SU-DHL-6 (cell line): ENCODE measurements around the gene RAD51B.
A peak's percentile ranks its signal among the peaks of the same experiment; 100 is the strongest.

Experiments used
- H2AFZ ChIP-seq: fragments of 200-600 bp; sonication (generic); 2 replicates; pipeline ENCODE4 v1.6.1; 2014; ENCODE audit warnings: low read depth, mild to moderate bottlenecking, moderate library complexity, mixed read lengths, antibody characterized with exemption, low read length; ENCODE audit not compliant: severe bottlenecking
- H3F3A ChIP-seq: fragments of 200-600 bp; shearing (Covaris generic); 2 replicates; pipeline ENCODE4 v1.6.0; 2016; ENCODE audit warnings: antibody characterized with exemption, mild to moderate bottlenecking; ENCODE audit not compliant: insufficient read depth
- H3K27ac ChIP-seq: fragments of 200-600 bp; sonication (generic); 2 replicates; pipeline ENCODE4 v1.5.1; 2016; ENCODE audit warnings: low read depth, mild to moderate bottlenecking, low read length, moderate library complexity, mixed read lengths
- H3K27me3 ChIP-seq: fragments of 200-600 bp; sonication (generic), shearing (Covaris generic); 2 replicates; pipeline ENCODE4 v1.6.0; 2014; ENCODE audit warnings: mild to moderate bottlenecking, low read length
- H3K36me3 ChIP-seq: fragments of 200-600 bp; sonication (generic); 2 replicates; pipeline ENCODE4 v1.6.1; 2014; ENCODE audit warnings: mild to moderate bottlenecking, low read length, mixed read lengths
- H3K4me2 ChIP-seq: fragments of 300-600, 200-600 bp; shearing (Covaris generic), sonication (generic); 2 replicates; pipeline ENCODE4 v1.6.0; 2014; ENCODE audit warnings: low read length, low read depth, mild to moderate bottlenecking; ENCODE audit not compliant: poor library complexity, severe bottlenecking
- H3K4me3 ChIP-seq: fragments of 200-600 bp; sonication (generic); 2 replicates; pipeline ENCODE4 v1.5.1; 2014; ENCODE audit warnings: antibody characterized with exemption, low read length, mild to moderate bottlenecking, mixed read lengths; ENCODE audit not compliant: insufficient read depth, poor library complexity, severe bottlenecking
- H3K79me2 ChIP-seq: fragments of 200-600 bp; sonication (generic); 2 replicates; pipeline ENCODE4 v1.6.1; 2014; ENCODE audit warnings: mild to moderate bottlenecking, low read length, moderate library complexity; ENCODE audit not compliant: insufficient read depth
- H3K9ac ChIP-seq: fragments of 200-600 bp; sonication (generic); 2 replicates; pipeline ENCODE4 v1.7.0; 2014; ENCODE audit warnings: mild to moderate bottlenecking, low read length
- H3K9me2 ChIP-seq: fragments of 200-600 bp; sonication (generic); replicated peaks from 2 replicates; pipeline ENCODE4 v1.6.1; 2014; ENCODE audit warnings: low read length; ENCODE audit not compliant: insufficient read depth
- H3K9me3 ChIP-seq: fragments of 200-600 bp; sonication (generic); 2 replicates; pipeline ENCODE4 v1.6.1; 2014; ENCODE audit warnings: low read length, mixed read lengths; ENCODE audit not compliant: insufficient read depth
- H4K20me1 ChIP-seq: fragments of 200-600 bp; sonication (generic); 2 replicates; pipeline ENCODE4 v1.6.1; 2014; ENCODE audit warnings: low read depth, mild to moderate bottlenecking, antibody characterized with exemption, low read length, moderate library complexity, mixed read lengths
- CTCF ChIP-seq: fragments of 200-600 bp; sonication (generic); IDR thresholded peaks from one replicate; pipeline ENCODE4 v1.5.1; 2017; ENCODE audit warnings: antibody characterized with exemption, mild to moderate bottlenecking, low read length, moderate library complexity; ENCODE audit not compliant: insufficient read depth, poor library complexity, severe bottlenecking
- EZH2phosphoT487 ChIP-seq: fragments of 200-600 bp; sonication (generic), shearing (Covaris generic); conservative IDR thresholded peaks from 2 replicates; pipeline ENCODE4 v1.6.1; 2018; ENCODE audit warnings: mild to moderate bottlenecking, antibody characterized with exemption, low read length, moderate library complexity, mixed read lengths

RAD51B gene

DNA sequence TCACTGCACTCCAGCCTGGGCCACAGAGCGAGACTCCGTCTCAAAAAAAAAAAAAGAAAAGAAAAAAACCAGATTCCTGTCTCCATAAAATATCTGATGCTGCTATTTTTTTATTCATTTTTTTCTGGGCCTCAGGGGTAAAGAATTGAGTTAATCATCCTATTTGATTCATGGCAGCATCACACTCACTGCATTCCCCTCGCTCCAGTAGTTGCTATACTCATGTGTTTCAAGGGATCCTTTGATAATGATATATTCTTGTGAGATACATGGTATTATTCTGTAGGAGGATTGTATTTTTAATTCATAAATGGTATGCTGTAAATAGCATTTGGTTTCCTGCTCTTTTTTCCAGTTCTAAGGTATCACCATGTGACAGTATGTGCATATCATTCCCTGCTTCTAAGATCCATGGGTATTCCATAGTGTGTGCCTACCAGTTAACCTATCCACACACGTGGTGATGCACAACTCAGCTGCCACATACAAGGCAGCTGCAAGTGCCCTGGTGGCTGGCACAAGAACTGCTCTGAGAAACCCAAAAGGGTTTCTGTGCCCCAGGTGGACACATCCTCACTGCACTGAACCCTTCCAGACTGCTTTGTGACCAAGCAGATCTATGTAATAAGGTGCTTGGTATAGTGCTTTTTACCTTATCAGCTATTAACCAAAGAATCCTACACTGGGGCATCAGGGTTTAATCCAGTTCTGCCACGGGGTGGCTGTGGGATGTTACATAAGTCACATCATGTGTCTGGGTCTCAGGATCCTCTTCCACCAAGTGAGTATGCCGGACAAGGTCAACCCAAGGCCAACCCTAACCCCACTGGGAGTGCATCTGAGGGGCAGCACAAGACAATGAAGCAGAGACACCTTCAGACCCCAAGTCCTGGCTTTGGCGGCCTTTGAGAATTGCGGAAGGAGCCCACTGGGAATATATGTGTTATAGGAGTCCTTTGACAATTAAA, 898.7 kb downstream of the RAD51B start:
- no peak for TF ChIP-seq EZH2phosphoT487
- TF ChIP-seq CTCF = peak; percentile 40
- Histone ChIP-seq H3K27ac (no peak overlapping the region), H3K4me3 (no peak overlapping the region), H3K9me2 (no peaks in the 10 kb centered on the region), H3K9me3 (peaks cover 8% of the 10 kb centered on the region; the same call in 1 of the 2 replicates), H3K36me3 (no peaks in the 10 kb centered on the region), H4K20me1 (no peaks in the 10 kb centered on the region), H3K79me2 (no peaks in the 10 kb centered on the region), H2AFZ (no peak overlapping the region), H3K27me3 (no peaks in the 10 kb centered on the region), H3K4me2 (no peak overlapping the region), H3F3A (peaks cover 5% of the 10 kb centered on the region; the same call in 1 of the 2 replicates), H3K9ac (no peak overlapping the region)

DNA sequence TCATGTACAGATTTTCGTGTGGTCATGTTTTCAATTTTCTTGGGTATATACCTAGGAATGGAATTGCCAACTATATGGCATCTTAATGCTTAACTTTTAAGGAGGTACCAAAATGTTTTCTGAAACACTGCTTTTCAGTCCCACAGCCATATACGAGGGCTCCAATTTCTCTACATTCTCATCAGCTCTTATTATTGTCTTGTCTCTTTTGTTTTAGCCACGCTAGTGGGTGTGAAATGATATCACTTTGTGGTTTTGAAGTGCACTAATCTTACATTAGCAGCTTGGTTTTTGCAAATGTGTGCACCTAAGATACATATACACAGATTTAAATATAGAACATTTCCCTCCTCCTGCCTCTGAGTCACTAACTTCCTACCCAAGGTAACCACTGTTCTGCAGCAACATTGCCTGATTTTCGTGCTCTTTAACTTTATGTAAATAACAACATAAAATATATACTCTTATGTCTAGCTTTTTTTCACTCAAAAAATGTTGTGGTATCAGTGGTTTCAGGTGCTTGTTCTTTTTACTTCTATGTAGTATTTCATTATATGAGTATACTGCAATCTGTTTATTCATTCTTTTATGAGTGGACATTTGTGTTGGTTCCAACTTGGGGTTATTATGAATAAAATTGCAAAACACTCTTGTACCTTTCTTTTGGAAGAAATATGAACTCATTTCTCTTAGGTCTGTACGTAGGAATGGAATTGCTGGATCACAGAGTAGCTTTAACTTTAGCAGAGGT, 900.2 kb downstream of the RAD51B start:
- H3K4me2 ChIP-seq = peak overlapping the region; percentile 2

DNA sequence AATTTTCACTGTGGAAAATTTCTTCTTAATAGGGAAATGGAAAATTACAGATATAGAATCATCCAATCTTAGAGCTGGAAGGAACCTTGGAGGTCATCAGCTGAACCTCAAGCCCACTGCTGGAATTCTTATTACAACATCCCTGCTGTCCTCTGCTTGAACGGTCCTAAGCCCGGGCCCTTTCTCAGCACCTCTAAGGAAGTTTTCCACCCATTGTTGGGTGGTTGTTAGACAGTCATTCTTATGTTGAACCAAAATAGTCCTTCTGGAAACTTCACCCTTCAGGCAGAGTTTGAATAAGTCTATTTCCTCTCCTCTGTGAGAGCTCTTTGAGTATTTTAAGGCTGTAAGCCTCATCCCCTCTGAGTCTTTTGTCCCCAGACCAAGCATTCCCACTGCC, 902.6 kb downstream of the RAD51B start:
- Histone ChIP-seq H3K9ac (no peak overlapping the region), H3K27ac (no peak overlapping the region), H3K9me2 (no peaks in the 10 kb centered on the region), H3K4me3 (no peak overlapping the region), H3K4me2 (no peak overlapping the region), H3F3A (peaks cover 5% of the 10 kb centered on the region; the same call in 1 of the 2 replicates), H4K20me1 (no peaks in the 10 kb centered on the region), H3K9me3 (peaks cover 8% of the 10 kb centered on the region; the same call in 1 of the 2 replicates), H2AFZ (no peak overlapping the region), H3K27me3 (no peaks in the 10 kb centered on the region), H3K79me2 (no peaks in the 10 kb centered on the region), H3K36me3 (no peaks in the 10 kb centered on the region)
- no peak for TF ChIP-seq CTCF

More for the DNA sequence above, 900.2 kb downstream of the RAD51B start:
- H3K9me2 ChIP-seq = no peaks in the 10 kb centered on the region
- H3K27me3 ChIP-seq = no peaks in the 10 kb centered on the region
- no peak overlapping the region for H3K9ac ChIP-seq
- H2AFZ ChIP-seq = no peak overlapping the region
- no peaks in the 10 kb centered on the region for H4K20me1 ChIP-seq
- peaks cover 5% of the 10 kb centered on the region; the same call in 1 of the 2 replicates for H3F3A ChIP-seq
- TF ChIP-seq EZH2phosphoT487 (no peak), CTCF (no peak)
- H3K4me3 ChIP-seq = no peak overlapping the region
- H3K36me3 ChIP-seq = no peaks in the 10 kb centered on the region
- peak overlapping the region; percentile 22; the same call in 1 of the 2 replicates for H3K27ac ChIP-seq
- H3K9me3 ChIP-seq = peaks cover 8% of the 10 kb centered on the region; the same call in 1 of the 2 replicates
- H3K79me2 ChIP-seq = no peaks in the 10 kb centered on the region
